IPS-15b (cell line): ENCODE measurements around the gene PAQR5.

Experiments used
- H3K27me3 ChIP-seq: one replicate; pipeline ENCODE4 v1.6.1; 2013; ENCODE audit warnings: low read length; ENCODE audit not compliant: control insufficient read depth, insufficient read depth
- H3K36me3 ChIP-seq: one replicate; pipeline ENCODE4 v1.6.1; 2013; ENCODE audit warnings: low read length; ENCODE audit not compliant: control insufficient read depth, insufficient read depth
- H3K4me1 ChIP-seq: one replicate; pipeline ENCODE4 v1.6.1; 2013; ENCODE audit warnings: mild to moderate bottlenecking, low read length; ENCODE audit not compliant: control insufficient read depth, insufficient read depth
- H3K4me3 ChIP-seq: one replicate; pipeline ENCODE4 v1.5.1; 2013; ENCODE audit warnings: low read depth, low read length
- H3K9ac ChIP-seq: one replicate; pipeline ENCODE4 v1.6.1; 2013; ENCODE audit warnings: low read depth, mild to moderate bottlenecking, low read length
- H3K9me3 ChIP-seq: one replicate; pipeline ENCODE4 v1.6.1; 2013; ENCODE audit warnings: mild to moderate bottlenecking, low read length; ENCODE audit not compliant: control insufficient read depth, insufficient read depth

PAQR5 gene

DNA sequence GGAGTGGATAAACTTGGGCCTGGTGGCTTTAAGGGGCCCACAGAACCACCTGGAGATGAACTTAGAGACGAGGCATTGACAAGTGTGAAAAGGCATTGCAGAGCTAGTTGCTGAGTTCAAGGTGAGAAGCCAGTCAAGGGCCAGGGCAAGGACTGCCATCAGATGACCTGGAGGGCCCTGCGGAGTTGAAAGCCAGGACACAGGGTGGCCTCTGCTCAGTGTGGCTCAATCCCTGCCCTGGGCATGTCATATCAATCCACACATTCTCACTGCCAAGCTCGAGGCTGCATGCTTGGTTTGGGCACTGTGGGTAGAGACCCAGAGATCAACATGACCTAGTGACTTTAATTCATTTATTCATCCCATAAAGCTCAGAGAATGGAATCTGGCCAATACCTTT is 9.2 kb downstream of the PAQR5 start:
- peaks cover 3% of the 10 kb centered on the region for H3K36me3 ChIP-seq
- no peak overlapping the region for H3K9ac ChIP-seq
- H3K9me3 ChIP-seq, result no peaks in the 10 kb centered on the region
- H3K4me1 ChIP-seq, result peaks cover 3% of the 10 kb centered on the region
- H3K4me3 ChIP-seq, result no peak overlapping the region
- no peaks in the 10 kb centered on the region for H3K27me3 ChIP-seq

DNA sequence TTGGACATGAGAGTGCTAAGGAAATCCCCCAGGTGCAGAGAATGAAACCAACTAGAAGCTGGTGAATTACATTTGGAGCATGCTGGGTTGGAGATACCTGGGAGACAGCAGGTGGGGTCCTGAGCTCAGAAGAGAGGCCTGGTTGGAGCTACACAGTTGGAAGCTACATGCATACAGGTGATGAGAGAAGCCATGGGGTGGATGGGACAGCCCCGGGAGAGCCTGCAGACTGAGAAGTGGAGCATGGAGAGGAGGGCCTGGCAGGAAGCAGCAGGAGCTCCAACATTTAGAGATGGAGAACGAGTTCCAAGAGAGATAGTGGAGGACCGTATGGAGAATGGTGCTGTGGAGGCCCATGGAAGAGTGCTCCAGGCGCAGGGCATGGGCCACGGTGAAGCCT is 10.2 kb downstream of the PAQR5 start:
- Histone ChIP-seq H3K4me3 (no peak overlapping the region), H3K27me3 (no peaks in the 10 kb centered on the region), H3K9me3 (no peaks in the 10 kb centered on the region), H3K36me3 (peaks cover 3% of the 10 kb centered on the region), H3K4me1 (peaks cover 3% of the 10 kb centered on the region), H3K9ac (no peak overlapping the region)

DNA sequence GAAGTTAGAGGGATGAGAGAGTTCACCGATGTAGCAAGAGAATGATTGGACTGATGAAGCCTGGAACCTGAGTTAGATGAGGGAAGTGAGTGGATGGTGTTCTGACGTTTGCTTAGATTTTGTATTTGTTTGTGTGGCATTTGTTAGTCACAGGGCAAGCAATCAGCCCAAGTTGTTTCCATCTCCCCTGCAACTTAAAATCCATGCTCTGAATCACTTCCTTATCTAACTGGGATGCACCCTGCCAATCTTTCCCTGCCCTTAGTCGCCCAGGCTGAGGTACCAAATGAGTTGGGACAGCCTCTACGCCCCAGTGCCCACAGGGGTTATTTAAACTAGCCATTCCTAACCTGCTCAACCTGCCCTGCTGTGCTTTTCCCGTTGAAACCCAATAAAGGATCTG is 12.6 kb downstream of the PAQR5 start:
- H3K4me1 ChIP-seq, result no peaks in the 10 kb centered on the region
- H3K9me3 ChIP-seq, result no peaks in the 10 kb centered on the region
- no peak overlapping the region for H3K9ac ChIP-seq
- H3K36me3 ChIP-seq, result no peaks in the 10 kb centered on the region
- H3K4me3 ChIP-seq, result no peak overlapping the region
- no peaks in the 10 kb centered on the region for H3K27me3 ChIP-seq

DNA sequence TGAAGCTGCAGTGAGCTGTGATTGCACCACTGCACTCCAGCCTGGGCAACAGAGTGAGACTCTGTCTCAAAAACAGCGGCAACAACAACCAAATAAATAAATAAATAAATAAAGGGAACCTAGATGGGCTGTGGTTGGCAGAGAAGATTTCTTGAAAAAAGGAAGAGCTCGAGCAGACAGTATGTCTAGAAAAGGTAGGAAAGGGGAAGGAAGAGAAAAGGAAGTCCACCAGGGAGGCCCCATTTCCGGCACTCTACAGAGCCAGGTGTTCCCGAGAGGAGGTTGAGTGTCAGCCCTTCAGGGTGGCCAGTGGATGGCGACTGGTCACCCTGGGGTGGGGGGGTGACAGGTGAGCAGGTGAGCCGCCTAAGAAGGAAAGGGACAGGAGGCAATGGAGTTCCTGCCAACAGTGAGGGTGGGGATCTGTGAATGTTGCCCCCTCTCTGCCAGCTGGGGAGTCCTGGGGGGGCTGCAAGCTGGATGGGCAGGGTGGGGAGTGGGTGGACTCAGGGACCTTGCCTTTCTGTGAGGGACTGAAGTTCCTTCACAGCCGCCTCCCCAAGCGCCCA is 14.8 kb downstream of the PAQR5 start:
- Histone ChIP-seq H3K9ac (no peak overlapping the region), H3K36me3 (no peaks in the 10 kb centered on the region), H3K4me1 (peaks cover 2% of the 10 kb centered on the region), H3K4me3 (no peak overlapping the region), H3K9me3 (no peaks in the 10 kb centered on the region), H3K27me3 (no peaks in the 10 kb centered on the region)

DNA sequence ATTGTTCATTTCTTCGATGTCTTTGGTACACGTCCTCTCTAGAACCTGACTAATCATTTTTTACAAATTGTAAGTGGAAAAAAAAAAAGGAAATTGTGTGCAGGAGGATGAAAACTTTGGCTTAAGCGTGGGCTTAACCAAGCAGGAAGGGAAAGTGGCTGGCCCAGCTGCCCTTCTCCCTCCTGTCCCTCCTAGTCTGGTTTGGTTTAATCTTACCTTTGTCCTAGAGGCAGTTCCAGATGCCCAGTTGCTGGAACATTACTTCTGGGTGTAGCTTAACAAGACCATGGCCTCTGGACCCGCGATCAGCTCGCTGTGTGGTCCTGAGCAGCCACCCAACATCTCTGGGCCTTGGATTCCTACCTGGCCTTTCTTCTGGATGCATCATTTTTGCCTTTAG is 15.4 kb downstream of the PAQR5 start:
- H3K36me3 ChIP-seq, result no peaks in the 10 kb centered on the region
- no peak overlapping the region for H3K4me3 ChIP-seq
- no peak overlapping the region for H3K9ac ChIP-seq
- H3K9me3 ChIP-seq, result no peaks in the 10 kb centered on the region
- no peaks in the 10 kb centered on the region for H3K27me3 ChIP-seq
- H3K4me1 ChIP-seq, result peaks cover 2% of the 10 kb centered on the region

DNA sequence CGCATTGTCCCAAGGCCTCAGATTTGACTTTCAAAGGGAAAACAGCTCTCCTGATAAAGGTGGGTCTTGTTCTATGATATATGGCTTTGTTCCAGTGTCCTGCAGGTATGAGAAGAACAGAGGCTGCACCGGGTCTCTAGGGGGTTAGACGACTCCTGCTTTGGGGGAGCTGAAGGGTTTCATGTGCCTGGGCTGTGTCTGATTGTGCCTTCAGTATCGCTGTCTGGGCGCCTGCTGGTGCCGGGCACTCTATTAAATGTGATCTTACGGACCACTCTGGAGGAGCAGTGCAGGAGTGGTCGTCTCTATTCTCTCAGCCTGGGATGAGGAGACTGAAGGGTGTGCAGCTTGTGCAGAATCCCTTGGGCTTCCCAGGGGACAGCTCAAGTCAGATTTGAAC is 16.0 kb downstream of the PAQR5 start:
- Histone ChIP-seq H3K36me3 (no peaks in the 10 kb centered on the region), H3K27me3 (no peaks in the 10 kb centered on the region), H3K4me3 (no peak overlapping the region), H3K9ac (no peak overlapping the region), H3K9me3 (no peaks in the 10 kb centered on the region), H3K4me1 (peaks cover 2% of the 10 kb centered on the region)

DNA sequence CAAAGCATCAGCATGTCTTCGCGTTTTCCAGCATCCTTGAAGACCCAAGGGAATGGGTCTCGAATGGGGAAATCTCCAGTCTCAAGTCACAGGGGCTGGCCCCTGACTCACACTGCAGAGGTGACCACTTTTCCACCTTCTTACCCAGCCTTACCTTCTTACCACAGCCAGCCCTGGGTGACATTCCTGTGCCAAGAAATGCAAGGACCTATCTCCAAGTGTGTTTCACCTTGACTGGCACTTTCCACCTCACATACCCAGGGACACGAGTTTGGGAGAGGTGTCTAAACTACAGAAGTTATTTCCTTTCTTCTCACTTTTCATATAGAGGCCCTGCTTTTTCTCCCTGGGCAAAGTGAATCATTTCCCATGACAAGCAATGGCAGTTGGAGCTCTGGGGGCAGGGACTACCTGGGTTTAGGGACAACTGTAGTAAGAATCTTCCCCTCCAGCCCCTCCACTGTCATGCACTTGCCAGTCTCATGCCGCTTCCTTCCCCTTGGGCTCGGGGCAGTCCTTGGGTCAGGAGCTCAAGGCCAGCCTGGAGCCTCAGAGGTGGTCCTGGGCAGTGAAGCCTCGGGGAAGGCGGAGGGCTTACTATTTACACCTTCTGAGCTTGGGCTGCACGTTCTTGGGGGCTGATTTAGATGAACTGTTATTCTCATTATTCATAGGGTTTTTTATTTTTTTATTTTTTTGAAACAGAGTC is 16.8 kb downstream of the PAQR5 start:
- H3K9ac ChIP-seq, result no peak overlapping the region
- no peaks in the 10 kb centered on the region for H3K27me3 ChIP-seq

DNA sequence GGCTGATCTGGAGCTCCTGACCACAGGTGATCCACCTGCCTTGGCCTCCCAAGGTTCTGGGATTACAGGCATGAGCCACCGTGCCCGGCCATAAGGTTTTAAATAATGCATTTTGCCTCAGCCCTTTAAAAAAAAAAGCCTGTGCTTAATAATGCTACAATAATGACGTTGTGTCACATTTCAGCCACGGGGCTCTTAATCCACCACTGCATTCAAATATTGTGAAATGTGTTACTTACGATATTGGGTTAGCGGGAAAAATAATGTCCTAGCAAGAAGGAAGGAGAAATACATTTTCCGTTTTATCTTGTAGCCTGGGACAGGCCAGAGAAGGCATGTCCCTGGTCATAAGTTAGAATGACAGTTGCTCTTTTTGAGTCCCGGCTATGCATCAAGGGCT is 17.6 kb downstream of the PAQR5 start:
- no peak overlapping the region for H3K4me3 ChIP-seq
- H3K9ac ChIP-seq, result no peak overlapping the region
- H3K36me3 ChIP-seq, result no peaks in the 10 kb centered on the region
- H3K4me1 ChIP-seq, result peaks cover 2% of the 10 kb centered on the region
- H3K27me3 ChIP-seq, result no peaks in the 10 kb centered on the region
- H3K9me3 ChIP-seq, result no peaks in the 10 kb centered on the region

More for the DNA sequence above, 16.8 kb downstream of the PAQR5 start:
- Histone ChIP-seq H3K9me3 (no peaks in the 10 kb centered on the region), H3K4me3 (no peak overlapping the region), H3K36me3 (no peaks in the 10 kb centered on the region), H3K4me1 (peaks cover 2% of the 10 kb centered on the region)

DNA sequence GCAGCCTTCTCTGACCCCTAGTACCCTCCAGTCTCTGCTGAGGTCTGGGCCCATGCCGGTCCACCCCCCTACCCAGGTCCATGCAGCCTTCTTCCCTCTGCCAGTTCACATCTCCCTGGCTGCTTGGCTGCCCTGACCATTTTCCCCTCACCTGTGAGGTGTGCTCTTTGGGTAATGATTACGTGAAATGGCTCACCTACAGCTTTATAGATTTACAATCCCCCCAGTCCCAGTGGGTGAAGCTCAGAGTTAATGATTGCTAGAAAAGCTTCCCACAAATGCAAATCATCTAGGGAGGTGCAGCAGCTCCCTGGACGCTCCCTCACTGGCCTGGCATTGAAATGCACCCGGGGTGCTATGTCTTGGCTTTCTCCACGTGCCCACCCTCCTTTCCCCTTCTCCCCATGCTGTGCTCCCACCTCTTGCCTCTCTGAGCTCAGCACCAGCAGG is 18.7 kb downstream of the PAQR5 start:
- Histone ChIP-seq H3K27me3 (no peaks in the 10 kb centered on the region), H3K4me3 (no peak overlapping the region)

DNA sequence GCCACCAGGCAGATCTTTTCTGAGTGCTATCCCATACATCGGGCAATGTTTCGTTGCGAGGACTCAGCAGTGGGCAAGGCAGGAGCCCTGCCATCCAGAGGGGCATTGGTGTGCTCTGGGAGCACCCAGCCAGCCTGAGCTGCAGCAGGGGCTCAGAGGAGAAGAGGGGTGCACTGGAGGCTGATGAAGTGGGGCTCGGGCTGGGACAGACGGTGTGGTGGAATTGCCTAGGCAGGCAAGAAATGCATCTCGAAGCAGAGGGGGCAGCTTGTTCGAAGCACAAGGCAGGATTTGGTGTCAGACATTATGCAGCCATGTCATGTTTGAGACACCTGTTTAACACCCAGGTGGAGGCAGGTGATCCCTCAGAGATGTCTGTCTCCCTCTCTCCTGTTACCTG is 19.3 kb downstream of the PAQR5 start:
- H3K36me3 ChIP-seq, result no peaks in the 10 kb centered on the region
- H3K27me3 ChIP-seq, result no peaks in the 10 kb centered on the region
- no peak overlapping the region for H3K9ac ChIP-seq
- H3K4me3 ChIP-seq, result no peak overlapping the region
- peaks cover 2% of the 10 kb centered on the region for H3K4me1 ChIP-seq
- H3K9me3 ChIP-seq, result no peaks in the 10 kb centered on the region

More for the DNA sequence above, 18.7 kb downstream of the PAQR5 start:
- Histone ChIP-seq H3K36me3 (no peaks in the 10 kb centered on the region), H3K4me1 (peaks cover 2% of the 10 kb centered on the region), H3K9ac (no peak overlapping the region), H3K9me3 (no peaks in the 10 kb centered on the region)

DNA sequence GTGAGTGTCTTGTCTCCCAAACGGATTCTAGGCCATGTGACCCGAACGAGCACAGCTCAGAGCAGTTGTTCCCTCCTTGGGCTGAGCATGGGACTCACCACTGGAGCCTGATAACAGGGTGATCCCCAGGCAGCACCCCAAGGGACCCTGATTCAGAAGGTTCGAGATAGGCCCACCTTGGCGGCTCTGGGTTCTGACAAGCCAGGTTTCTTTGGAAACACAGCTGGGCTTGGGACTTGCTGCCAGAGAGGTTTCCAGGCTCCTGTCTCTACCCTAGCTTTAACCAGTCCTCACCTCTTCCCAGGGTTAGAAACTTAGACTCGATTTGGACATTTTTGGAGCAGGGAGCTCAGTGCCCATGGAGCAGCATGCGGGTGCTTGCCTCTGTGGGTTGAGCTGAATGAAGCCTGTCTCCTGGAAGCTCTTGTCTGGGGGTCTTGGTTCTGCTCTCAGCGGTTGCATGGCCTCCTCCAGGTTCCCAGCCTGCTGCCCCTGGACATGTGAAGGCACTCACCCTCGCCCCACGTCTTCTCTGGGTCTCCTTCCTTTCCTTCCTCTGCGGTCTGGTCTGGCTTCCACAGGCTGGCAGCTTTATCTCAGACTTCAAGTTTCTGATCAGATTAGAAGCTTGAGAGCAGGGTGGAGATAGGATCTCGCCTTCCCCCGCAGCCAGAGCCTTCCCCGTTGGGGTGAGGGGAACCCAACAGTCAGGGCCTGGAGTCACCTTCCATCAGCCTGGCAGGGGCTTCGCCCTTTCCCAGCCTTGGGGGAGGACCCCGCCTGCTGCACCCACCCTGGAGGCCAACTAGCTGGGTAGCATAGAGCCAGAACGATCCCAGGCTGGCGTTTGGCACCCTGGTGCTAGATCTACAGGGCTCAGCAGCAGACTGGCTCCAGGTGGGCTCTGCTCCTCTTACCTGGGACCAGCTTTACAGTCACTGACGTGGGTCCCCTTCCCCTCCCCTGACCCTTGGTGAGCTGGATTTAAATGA is 21.0 kb downstream of the PAQR5 start:
- Histone ChIP-seq H3K9ac (no peak overlapping the region), H3K27me3 (no peaks in the 10 kb centered on the region), H3K9me3 (no peaks in the 10 kb centered on the region), H3K36me3 (no peaks in the 10 kb centered on the region), H3K4me3 (no peak overlapping the region), H3K4me1 (peaks cover 2% of the 10 kb centered on the region)
